T1000 (cell line): ENCODE measurements around the gene MAN2C1.
"Not testable (repeated sequence)": the region's sequence is repeated elsewhere in the genome, so short reads cannot be mapped to it uniquely, and the experiment has no call there.

Experiments used
- DNase-seq: peaks from one replicate; lab custom pipeline; 2025; ENCODE audit warnings: mixed read lengths; lab: John Stamatoyannopoulos, UW

MAN2C1 gene

GRCh38 chr15:75367913-75368688 is at the start of gene MAN2C1:
Gene MAN2C1, minus strand, starts transcription at chr15:75368607. Its CDS starts 24 bp downstream, at chr15:75368583.
- peak; percentile 83 for DNase-seq

- DNase-seq = no peak
These were observed 48.2 kb upstream of the MAN2C1 start for GRCh38 chr15:75416584-75416983.

DNA sequence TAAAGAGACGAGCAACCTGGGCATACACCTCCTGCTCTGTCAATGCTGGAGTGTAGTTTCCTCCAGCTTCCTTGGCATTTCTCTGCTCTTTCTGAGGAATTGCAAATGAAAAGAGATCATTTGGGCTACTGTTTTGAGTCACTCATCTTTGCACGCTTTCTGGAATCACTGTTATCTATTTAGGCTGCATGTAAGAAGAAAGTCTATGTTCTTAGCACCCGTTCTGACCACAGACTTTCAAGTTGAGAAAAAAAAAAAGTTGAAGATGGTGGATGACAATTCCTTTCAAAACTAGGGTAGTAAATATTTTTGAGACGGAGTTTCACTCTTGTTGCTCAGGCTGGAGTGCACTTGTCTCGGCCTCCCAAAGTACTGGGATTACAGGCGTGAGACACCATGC is 41.8 kb upstream of the MAN2C1 start:
- no peak for DNase-seq

DNA sequence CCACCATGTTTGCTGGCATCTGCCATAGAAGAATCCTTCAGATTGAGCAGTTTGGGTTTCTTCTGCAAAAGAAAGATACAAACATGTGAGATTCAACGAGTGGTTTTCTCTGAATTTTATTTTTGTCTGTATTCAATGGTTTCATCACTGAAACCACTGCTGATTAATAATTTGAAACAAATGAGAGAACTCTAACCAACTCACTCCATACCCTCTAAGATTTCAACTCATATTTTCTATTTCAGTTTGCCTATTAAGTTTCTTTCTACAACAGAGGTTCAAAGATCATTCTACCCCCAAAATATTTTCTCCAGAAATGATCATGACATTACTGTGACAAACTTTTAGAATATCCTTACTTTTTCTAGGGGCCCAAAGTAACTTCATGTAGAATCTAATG is 38.7 kb upstream of the MAN2C1 start:
- no peak for DNase-seq

GRCh38 chr15:75403892-75404291 is 35.5 kb upstream of the MAN2C1 start:
- DNase-seq = no peak

DNA sequence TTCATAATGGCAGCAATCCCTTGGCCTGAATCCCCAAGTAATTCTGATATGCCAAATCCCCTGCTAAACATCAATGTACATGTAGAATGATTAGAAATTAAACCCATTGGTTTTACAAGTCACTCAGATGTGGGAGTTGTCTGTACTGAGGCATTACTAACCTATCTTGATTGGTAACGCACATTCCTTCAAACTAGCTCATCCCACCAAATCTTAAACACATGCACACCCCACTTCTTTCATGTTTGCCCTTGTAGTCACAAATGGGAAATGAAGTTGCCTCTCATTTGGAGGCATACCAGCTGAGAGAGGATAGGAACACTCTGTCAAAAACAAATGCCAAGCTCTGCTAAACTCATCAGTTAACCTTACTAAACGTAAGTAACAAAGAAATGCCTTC is 29.1 kb upstream of the MAN2C1 start:
- no peak for DNase-seq

- no peak for DNase-seq
These were observed 21.5 kb upstream of the MAN2C1 start for GRCh38 chr15:75389791-75390382.

DNA sequence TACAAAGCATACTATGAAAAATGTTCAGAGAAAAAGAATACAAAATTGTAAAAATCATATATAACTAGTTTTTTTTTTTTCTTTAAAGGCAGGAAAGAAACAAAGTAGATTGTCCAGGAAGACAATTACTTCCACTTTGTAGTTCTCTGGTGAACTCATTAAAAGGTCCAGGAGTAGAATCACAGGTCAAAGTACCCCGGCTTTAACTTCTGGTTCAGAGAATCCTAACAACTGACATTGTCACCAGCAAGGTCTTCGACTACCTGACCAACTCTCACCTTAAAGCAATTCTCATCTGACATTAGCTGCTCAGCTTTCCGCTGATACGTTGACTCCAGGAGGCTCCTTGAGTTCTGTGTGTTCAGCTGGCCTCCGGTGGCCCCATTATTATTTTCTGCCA is 15.6 kb upstream of the MAN2C1 start:
- not testable (repeated sequence) for DNase-seq

GRCh38 chr15:75380773-75381172 is 12.4 kb upstream of the MAN2C1 start:
- no peak for DNase-seq

DNA sequence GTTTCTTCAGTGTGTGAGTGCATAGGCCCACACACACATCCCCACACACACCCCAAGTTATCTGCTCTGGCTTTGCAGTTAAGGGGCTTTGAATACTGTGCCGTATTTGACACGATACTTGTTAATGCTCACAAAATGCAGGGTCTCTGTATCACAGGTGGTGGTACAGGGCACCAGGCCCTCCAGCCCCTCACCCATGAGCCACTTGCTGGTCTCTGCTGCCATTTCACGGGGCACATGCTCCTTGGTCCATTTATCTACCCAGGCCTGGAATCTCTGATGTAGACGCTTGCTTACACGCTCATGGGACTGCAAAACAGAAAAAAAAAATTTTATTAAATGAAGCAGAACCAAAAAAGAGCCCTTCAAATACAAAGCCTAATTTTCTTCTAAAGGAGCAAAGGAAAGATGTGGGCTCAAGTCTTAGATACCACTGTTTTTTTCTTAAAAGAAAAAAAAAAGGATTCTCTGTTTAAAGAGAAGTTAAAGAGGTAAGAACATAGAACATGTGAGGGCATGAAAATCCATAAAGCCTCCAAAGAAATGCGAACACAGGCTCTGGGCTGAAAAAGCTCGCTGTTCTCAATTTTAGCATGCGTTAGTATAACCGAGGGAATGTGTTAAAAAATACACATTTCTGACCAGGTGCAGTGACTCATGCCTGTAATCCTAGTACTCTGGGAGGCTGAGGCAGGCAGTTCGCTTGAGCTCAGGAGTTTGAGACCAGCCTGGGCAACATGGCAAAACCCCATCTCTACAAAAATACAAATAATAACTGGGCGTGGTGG is 3.7 kb upstream of the MAN2C1 start:
- no peak for DNase-seq

- no peak for DNase-seq
These were observed 3.1 kb upstream of the MAN2C1 start for GRCh38 chr15:75371486-75371885.

DNA sequence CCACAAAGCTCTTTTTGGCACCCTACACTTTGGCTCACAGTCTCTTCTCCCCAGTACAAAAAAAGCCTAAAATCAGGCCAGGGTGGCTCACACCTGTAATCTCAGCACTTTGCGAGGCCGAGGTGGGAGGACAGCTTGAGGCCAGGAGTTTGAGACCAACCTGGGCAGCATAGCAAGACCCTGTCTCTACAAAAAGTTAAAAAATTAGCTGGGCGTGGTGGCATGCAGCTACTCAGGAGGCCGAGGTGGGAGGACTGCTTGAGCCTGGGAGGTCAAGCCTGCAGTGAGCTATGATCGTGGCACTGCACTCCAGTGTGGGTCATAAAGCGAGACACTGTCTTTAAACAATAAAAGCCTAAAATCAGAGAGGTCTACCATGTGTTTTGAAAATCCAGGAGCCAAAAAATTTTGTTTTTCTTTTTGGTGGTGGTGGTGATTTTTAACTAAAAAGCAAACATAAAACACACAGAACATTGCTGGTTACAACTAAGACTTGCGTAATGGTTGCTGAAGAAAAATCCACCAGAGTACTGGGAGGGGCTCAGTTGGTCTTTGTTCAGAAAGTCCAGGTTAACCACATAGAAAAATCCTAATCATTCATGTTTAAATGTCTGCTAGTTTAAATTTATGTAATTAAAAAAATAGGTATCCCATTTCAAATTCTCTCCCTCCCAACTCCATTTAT is 1.6 kb upstream of the MAN2C1 start:
- DNase-seq = no peak

DNA sequence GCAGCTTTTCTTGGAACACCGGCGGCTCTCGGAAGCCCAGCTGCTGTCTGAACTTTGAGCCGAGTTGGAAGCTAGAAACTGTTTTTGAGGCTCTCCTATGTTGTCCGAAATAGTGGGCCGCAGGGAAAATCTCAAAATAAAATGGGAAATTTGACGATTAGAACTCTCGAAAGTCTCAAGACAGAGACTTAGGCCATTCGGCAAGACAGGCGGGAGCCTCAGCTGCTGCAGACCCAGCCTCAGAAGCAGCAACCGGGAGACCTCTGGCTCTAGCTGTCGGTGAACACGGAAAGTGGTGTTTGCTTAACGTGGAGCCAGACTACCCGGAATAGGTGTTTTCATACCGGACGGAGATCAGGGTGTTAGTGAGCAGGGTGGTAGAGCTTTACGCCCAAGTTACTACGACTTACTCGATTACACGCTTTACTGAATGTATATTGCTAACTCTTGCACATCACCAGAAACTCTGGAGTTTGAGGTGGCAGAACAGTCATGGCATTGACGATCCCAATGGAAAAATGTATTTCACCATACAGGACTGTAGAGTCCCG is 357 bp upstream of the MAN2C1 start:
- no peak for DNase-seq

GRCh38 chr15:75367406-75367912 is 948 bp downstream of the MAN2C1 start:
- DNase-seq = no peak

- DNase-seq = no peak
These were observed 1.4 kb downstream of the MAN2C1 start for GRCh38 chr15:75367006-75367405.

- DNase-seq = no peak
These were observed 2.2 kb downstream of the MAN2C1 start for GRCh38 chr15:75366163-75366562.

DNA sequence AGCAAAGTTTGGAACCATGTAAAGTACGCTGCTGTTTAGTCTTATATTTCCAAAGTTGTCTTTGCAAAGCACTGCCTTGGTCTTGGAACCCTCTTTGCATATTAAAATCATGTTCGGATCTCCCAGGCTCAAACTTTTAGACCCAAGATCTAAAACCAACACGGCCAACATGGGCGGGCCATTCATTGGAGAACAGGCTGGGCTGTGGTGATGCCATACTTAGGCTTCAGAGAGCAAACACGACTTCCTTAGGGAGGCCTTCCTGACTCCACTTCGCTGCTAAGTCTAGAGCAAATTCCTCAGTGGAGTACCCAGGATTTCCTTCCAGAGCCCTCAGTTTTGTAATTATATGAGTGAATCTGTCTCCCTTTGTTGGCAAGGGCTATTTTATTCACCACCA is 3.5 kb downstream of the MAN2C1 start:
- no peak for DNase-seq

DNA sequence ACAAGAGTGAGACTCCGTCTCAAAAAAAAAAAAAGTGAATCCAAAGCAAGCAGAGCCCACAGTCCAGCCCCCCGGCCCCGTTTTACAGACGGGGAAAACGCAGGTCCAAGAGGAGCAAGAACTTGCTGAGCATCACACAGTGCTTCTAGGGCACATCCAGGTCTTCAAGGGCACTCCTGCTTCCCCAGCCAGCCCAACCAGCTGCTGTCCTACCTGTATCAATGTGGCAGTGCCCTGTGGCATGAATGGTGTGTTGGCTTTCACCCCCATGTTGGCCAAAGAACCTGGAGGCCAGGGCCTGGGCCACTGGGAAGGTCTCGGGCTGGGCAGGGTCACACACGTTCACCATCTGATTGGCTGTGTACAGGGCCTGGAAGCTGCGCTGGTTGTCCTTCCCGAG is 4.6 kb downstream of the MAN2C1 start:
- no peak for DNase-seq

GRCh38 chr15:75362642-75363249 is 5.7 kb downstream of the MAN2C1 start:
- no peak for DNase-seq

DNA sequence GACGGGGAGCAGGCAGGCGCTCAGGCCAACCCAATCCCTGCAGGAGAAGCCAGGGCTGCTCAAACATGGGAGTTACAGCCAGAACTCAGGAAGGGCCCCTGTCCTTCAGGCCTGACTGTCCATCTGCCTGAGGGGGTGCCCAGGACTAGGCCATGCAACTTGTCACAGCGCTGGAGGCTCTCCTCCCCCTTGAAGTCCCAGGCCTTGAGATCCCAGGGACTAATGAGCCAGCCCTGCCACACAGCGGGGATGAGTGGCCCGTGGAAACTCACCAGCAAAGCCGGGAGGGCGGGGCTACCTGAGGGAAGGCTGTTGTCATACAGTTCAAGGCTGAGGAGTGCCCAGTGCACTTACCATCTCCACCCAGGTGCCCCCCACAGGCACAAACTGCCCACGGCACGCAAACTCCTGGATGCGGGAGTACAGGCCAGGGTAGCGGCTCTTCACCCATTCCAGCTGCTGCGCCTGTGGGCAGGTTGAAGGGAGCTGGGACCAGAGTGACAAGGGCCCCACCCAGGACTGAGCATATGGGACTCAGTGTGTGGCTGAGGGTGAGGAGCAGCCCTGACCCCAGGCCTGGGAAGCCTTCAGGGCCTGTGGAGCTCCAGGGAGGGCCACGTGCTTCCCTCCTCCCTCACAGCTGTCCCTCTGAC is 6.3 kb downstream of the MAN2C1 start:
- no peak for DNase-seq
